ENCODE results near the gene SLC27A2. TPM values are rescaled to one million over a fixed set of nuclear protein-coding genes. Genes with fewer than 3 reads are reported as not detected.

The SLC27A2 gene
- total RNA-seq, 1 experiment from 2014 or later, result 8.1 TPM

- DNase-seq, result peak; percentile 38
- ChIA-PET CTCF (no interaction called here), POLR2A (ENCODE audit: unreplicated experiment) (no interaction called here)
- no peak overlapping the region for H2AFZ ChIP-seq (ENCODE audit: low read length)
- H3K9ac ChIP-seq (ENCODE audit: low read length), result no peak overlapping the region
- H3K27ac ChIP-seq (ENCODE audit: low read length), result peak overlapping the region; percentile 91; the same call in 1 of the 2 replicates
- no TSS peak for BruUV-seq (replicated peaks)
- H3K4me2 ChIP-seq (ENCODE audit: low read length), result no peak overlapping the region
- intact Hi-C loops (cut with micrococcal nuclease), result loop anchor here (5.0 kb wide), 1 partner anchor 86 kb away; no protein-coding TSS in a partner anchor
- no peak overlapping the region for H3K4me3 ChIP-seq (ENCODE audit: low read length)
- no peaks in the 10 kb centered on the region for H3K9me3 ChIP-seq (ENCODE audit: low read length)
- no peaks in the 10 kb centered on the region for H3K27me3 ChIP-seq (ENCODE audit: low read length)
- TF ChIP-seq, protein P1, sequence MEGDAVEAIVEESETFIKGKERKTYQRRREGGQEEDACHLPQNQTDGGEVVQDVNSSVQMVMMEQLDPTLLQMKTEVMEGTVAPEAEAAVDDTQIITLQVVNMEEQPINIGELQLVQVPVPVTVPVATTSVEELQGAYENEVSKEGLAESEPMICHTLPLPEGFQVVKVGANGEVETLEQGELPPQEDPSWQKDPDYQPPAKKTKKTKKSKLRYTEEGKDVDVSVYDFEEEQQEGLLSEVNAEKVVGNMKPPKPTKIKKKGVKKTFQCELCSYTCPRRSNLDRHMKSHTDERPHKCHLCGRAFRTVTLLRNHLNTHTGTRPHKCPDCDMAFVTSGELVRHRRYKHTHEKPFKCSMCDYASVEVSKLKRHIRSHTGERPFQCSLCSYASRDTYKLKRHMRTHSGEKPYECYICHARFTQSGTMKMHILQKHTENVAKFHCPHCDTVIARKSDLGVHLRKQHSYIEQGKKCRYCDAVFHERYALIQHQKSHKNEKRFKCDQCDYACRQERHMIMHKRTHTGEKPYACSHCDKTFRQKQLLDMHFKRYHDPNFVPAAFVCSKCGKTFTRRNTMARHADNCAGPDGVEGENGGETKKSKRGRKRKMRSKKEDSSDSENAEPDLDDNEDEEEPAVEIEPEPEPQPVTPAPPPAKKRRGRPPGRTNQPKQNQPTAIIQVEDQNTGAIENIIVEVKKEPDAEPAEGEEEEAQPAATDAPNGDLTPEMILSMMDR (conservative IDR thresholded peaks at IDR 0.05; ENCODE audit: low read depth, low read length), result peak; percentile 40
- TF ChIP-seq EZH2phosphoT487 (IDR thresholded peaks at IDR 0.05; ENCODE audit: borderline replicate concordance, low read length) (no peak), EZH2 (IDR thresholded peaks at IDR 0.05; ENCODE audit: low read length, unreplicated experiment) (no peak)
- no peaks in the 10 kb centered on the region for H3K79me2 ChIP-seq (ENCODE audit: low read length)
- no peak for ATAC-seq
- H3K4me1 ChIP-seq (ENCODE audit: insufficient read depth, low read length), result peaks cover 31% of the 10 kb centered on the region
- no peaks in the 10 kb centered on the region for H3K36me3 ChIP-seq (ENCODE audit: low read depth, low read length)
- H3F3A ChIP-seq (ENCODE audit: low read length, unreplicated experiment), result peaks cover 6% of the 10 kb centered on the region
- H3K9me2 ChIP-seq (replicated peaks; ENCODE audit: low read length), result no peaks in the 10 kb centered on the region
- H4K20me1 ChIP-seq (ENCODE audit: low read length), result no peaks in the 10 kb centered on the region
These were observed 43.6 kb upstream of the SLC27A2 start for GRCh38 chr15:50138391-50138790.

DNA sequence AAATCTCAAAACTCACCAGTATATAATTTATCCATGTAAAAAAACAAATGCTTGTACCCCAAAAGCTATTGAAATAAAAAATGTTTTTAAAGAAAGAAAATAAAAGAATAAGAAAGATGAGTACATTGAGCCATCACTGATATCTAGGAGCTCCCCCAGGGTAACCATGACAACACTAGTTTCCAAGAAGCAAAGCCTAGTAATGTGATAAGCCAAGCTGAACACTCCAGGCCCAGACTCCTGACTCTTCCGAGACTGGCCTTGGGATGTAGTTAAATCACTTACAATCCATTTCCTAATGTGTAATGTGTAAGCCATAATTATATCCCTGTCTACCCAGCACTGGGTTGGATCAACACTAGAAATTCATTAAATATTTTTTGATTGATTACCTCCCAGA, 41.9 kb upstream of the SLC27A2 start:
- H4K20me1 ChIP-seq (ENCODE audit: low read length), result no peaks in the 10 kb centered on the region
- no peak overlapping the region for H2AFZ ChIP-seq (ENCODE audit: low read length)
- H3K27ac ChIP-seq (ENCODE audit: low read length), result no peak overlapping the region
- H3K27me3 ChIP-seq (ENCODE audit: low read length), result no peaks in the 10 kb centered on the region
- H3K36me3 ChIP-seq (ENCODE audit: low read depth, low read length), result no peaks in the 10 kb centered on the region
- ATAC-seq, result no peak
- ChIA-PET CTCF (no interaction called here), POLR2A (ENCODE audit: unreplicated experiment) (interaction anchor here (0.5 kb wide), 1 partner anchor 214 kb away, joined by 3 read pairs; no protein-coding TSS in a partner anchor)
- H3K9me2 ChIP-seq (replicated peaks; ENCODE audit: low read length), result no peaks in the 10 kb centered on the region
- no TSS peak for BruUV-seq (replicated peaks)
- no peak overlapping the region for H3K4me2 ChIP-seq (ENCODE audit: low read length)
- TF ChIP-seq, protein P1 (conservative IDR thresholded peaks at IDR 0.05; ENCODE audit: low read depth, low read length), result no peak
- TF ChIP-seq EZH2phosphoT487 (IDR thresholded peaks at IDR 0.05; ENCODE audit: borderline replicate concordance, low read length) (no peak), EZH2 (IDR thresholded peaks at IDR 0.05; ENCODE audit: low read length, unreplicated experiment) (no peak)
- peaks cover 26% of the 10 kb centered on the region for H3K4me1 ChIP-seq (ENCODE audit: insufficient read depth, low read length)
- no peak for DNase-seq
- H3K4me3 ChIP-seq (ENCODE audit: low read length), result no peak overlapping the region
- no peak overlapping the region for H3K9ac ChIP-seq (ENCODE audit: low read length)
- H3K9me3 ChIP-seq (ENCODE audit: low read length), result no peaks in the 10 kb centered on the region
- intact Hi-C loops (cut with micrococcal nuclease), result loop anchor here (10.0 kb wide), 1 partner anchor 1175 kb away; the partner anchor contains the start of gene SHC4
- H3K79me2 ChIP-seq (ENCODE audit: low read length), result no peaks in the 10 kb centered on the region
- H3F3A ChIP-seq (ENCODE audit: low read length, unreplicated experiment), result no peaks in the 10 kb centered on the region

GRCh38 chr15:50140983-50141382, 41.0 kb upstream of the SLC27A2 start:
- CTCF ChIA-PET, result no interaction called here
- peaks cover 19% of the 10 kb centered on the region for H3K4me1 ChIP-seq (ENCODE audit: insufficient read depth, low read length)

More at GRCh38 chr15:50140983-50141382, 41.0 kb upstream of the SLC27A2 start:
- DNase-seq, result no peak
- Histone ChIP-seq H3K79me2 (ENCODE audit: low read length) (no peaks in the 10 kb centered on the region), H2AFZ (ENCODE audit: low read length) (no peak overlapping the region), H3K27ac (ENCODE audit: low read length) (no peak overlapping the region), H3F3A (ENCODE audit: low read length, unreplicated experiment) (no peaks in the 10 kb centered on the region), H4K20me1 (ENCODE audit: low read length) (no peaks in the 10 kb centered on the region), H3K9me2 (replicated peaks; ENCODE audit: low read length) (no peaks in the 10 kb centered on the region), H3K9ac (ENCODE audit: low read length) (no peak overlapping the region), H3K9me3 (ENCODE audit: low read length) (no peaks in the 10 kb centered on the region), H3K4me3 (ENCODE audit: low read length) (no peak overlapping the region), H3K36me3 (ENCODE audit: low read depth, low read length) (no peaks in the 10 kb centered on the region), H3K4me2 (ENCODE audit: low read length) (no peak overlapping the region), H3K27me3 (ENCODE audit: low read length) (no peaks in the 10 kb centered on the region)
- TF ChIP-seq, protein P1 (conservative IDR thresholded peaks at IDR 0.05; ENCODE audit: low read depth, low read length), result no peak
- no peak for TF ChIP-seq EZH2 (IDR thresholded peaks at IDR 0.05; ENCODE audit: low read length, unreplicated experiment)
- no peak for TF ChIP-seq EZH2phosphoT487 (IDR thresholded peaks at IDR 0.05; ENCODE audit: borderline replicate concordance, low read length)
- no peak for ATAC-seq
- POLR2A ChIA-PET (ENCODE audit: unreplicated experiment), result no interaction called here
- no TSS peak for BruUV-seq (replicated peaks)
- intact Hi-C loops (cut with micrococcal nuclease), result loop anchor here (10.0 kb wide), 1 partner anchor 1176 kb away; the partner anchor contains the start of gene SHC4

Measured in PC-3 (cell line).